Inferior parietal cortex (tissue), 1 donor: ENCODE measurements around the gene EIF4H.
"Not testable (repeated sequence)": the region's sequence is repeated elsewhere in the genome, so short reads cannot be mapped to it uniquely, and the experiment has no call there.

Source experiments
- DNase-seq: peaks from one replicate; pipeline ENCODE4 v3.0.0-alpha.2; 2016; ENCODE audit errors: extremely low spot score

The EIF4H gene

DNA sequence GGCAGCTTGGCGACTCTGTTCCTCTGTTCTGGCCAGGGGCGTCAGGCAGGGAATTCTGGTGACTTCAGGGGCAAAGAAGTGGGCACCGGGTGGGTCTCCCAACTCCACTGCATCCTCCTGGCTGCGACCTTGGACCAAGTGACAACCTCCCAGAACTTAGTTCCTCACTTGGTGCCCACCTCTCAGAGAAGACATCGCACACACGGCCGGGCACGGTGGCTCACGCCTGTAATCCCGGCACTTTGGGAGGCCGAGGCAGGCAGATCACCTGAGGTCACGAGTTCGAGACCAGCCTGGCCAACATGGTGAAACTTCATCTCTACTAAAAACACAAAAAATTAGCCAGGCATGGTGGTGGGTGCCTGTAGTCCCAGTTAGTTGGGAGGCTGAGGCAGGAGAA lies 50.8 kb downstream of the EIF4H start:
- DNase-seq: not testable (repeated sequence)

GRCh38 chr7:74225400-74225799 lies 51.2 kb downstream of the EIF4H start:
- DNase-seq: no peak

- no peak for DNase-seq
Measured at GRCh38 chr7:74226633-74227032, 52.5 kb downstream of the EIF4H start.

DNA sequence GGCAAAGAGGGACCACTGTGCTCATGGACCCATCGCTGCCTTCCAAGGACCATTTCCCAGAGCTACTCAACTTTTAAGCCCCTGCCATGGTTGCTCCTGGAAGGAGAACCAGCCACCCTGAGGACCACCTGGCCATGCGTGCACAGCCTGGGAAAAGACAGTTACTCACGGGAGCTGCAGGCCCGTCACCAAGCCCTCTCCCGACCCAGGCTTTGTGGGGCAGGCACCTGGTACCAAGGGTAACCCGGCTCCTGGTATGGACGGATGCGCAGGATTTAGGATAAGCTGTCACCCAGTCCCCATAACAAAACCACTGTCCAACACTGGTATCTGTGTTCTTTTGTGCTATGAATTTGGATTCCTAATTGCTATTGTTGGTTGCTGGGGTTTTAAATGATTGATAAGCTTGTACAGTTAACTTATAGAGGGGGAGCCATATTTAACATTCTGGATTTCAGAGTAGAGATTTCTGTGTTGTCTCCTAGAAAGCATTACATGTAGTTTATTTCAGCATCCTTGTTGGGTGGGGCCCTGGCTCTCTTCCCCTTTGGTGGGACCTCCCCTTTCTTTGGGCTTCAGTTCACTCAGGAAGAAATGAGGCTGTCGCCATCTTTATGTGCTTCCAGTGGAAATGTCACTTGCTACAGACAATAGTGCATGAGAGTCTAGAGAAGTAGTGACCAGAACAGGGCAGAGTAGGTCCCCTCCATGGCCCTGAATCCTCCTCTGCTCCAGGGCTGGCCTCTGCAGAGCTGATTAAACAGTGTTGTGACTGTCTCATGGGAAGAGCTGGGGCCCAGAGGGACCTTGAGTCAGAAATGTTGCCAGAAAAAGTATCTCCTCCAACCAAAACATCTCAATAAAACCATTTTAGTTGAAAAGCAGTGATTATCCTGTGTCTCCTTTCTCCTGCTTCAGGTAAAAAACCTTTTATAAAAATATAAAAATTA lies 55.1 kb downstream of the EIF4H start:
- DNase-seq: no peak

GRCh38 chr7:74230446-74231231 lies 56.5 kb downstream of the EIF4H start:
- DNase-seq: no peak

GRCh38 chr7:74231232-74231590 lies 57.1 kb downstream of the EIF4H start:
- DNase-seq: no peak

DNA sequence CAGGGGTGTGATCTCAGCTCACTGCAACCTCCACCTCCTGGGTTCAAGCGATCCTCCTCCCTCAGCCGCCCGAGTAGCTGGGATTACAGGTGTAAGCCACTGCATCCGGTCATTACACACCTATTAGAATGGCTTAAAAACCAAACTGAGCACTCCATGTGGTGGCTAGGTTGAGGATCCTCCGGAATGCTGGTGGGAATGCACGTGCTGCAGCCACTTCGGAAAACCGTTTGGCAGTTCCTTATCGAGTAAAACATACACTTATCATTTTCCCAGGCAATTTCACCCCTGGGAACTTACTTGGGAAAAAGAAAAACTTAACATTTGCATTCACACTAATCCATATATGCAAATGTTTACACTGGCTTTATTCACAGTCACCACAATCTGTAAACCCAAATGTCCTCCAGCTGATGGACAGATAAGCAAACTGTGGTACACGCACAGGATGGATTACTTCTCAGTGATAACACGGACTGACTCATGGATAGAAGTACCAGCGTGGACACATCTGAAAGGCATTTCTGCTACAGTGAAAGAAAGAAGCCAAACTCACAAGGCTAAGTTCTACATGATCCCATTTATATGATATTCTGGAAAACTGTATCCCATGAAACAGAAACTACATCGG lies 59.6 kb downstream of the EIF4H start:
- DNase-seq: no peak

DNA sequence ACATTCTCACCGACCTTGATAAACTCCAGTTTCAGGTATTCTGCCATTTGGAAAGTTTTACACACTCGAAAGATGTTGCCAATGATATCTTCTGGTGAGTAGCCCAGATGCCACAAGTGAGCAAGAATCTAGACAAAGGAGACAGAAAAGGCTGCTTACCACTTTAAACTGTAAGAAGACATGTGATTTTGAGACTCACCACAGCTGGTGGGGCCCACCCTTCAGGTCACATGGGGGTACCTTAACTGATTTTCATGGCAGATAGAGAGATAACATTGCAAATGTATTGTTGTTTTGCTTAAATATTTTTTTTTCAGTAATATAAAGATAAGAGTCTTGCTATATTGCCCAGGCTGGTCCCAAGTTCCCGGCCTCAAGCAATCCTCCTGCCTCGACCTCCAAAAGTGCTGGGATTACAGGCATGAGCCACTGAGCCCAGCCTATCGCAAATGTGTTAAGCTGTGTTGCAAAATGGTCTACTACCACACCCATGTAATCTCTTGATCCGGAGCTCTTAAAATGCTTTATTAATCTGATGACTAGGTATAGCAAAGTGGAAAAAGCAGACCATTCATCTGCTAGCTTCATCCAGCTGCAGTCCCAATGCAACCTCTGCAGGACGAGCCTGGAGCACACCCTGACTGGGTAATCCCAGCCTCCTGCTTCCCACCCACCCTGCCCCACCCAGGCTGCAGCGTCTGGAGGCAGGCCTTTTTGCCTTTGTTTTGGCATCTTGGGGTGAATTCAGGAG lies 61.5 kb downstream of the EIF4H start:
- no peak for DNase-seq

- DNase-seq: no peak
Measured at GRCh38 chr7:74236284-74236683, 62.1 kb downstream of the EIF4H start.

- no peak for DNase-seq
Measured at GRCh38 chr7:74240482-74240881, 66.3 kb downstream of the EIF4H start.

GRCh38 chr7:74242122-74242443 lies 67.9 kb downstream of the EIF4H start:
- DNase-seq: no peak

- DNase-seq: no peak
Measured at GRCh38 chr7:74246497-74246896, 72.3 kb downstream of the EIF4H start.
